HepG2 (cell line): ENCODE data around the gene PIAS1. TPM values are rescaled to one million over a fixed set of nuclear protein-coding genes. Genes with fewer than 3 reads are reported as not detected.
A peak's percentile ranks its signal among the peaks of the same experiment; 100 is the strongest.

Experiments
- ATAC-seq: fragments of 200-7000 bp; cut with Tn5 transposase; 3 replicates; pipeline ENCODE4 v1.9.1; 2020; ENCODE audit warnings: mild to moderate bottlenecking, moderate library complexity
- BruUV-seq: library from RNA; stranded (reverse); fragments of 400-500 nt; replicated peaks from 2 replicates; lab custom pipeline; 2021; lab: Mats Ljungman, UMichigan
- CTCF ChIA-PET: fragments of 300-600 bp; formaldehyde crosslinking; extraction: SDS; loops from one replicate; lab custom pipeline; 2021; ENCODE audit warnings: low total read pairs, inconsistent platforms, low intra/inter-chr PET ratio; lab: Yijun Ruan, JAX
- POLR2A ChIA-PET: fragments of 350-600 bp; sonication (Branson Sonifier 250); formaldehyde crosslinking; loops from one replicate; lab custom pipeline; 2020; ENCODE audit warnings: antibody characterized with exemption, inconsistent platforms; lab: Yijun Ruan, JAX
- DNase-seq: peaks from one replicate; pipeline ENCODE4 v3.0.0-alpha.2; 2015; ENCODE audit warnings: low spot score
- FAIRE-seq: peaks from 3 replicates; lab custom pipeline; 2011; peaks lifted over from hg19 to GRCh38; lab: Jason Lieb, UNC
- H2AFZ ChIP-seq: one replicate; pipeline ENCODE4 v1.6.1; 2011; ENCODE audit warnings: low read length, inconsistent platforms
- H3K27ac ChIP-seq: fragments of 300-600 bp; 3 replicates; pipeline ENCODE4 v1.8.0; 2011; ENCODE audit warnings: mixed run types, mild to moderate bottlenecking, mixed read lengths, low read length, inconsistent platforms; ENCODE audit not compliant: insufficient read depth; ENCODE audit errors: extremely low read length
- H3K27me3 ChIP-seq, 2 experiments: fragments of 200-600 bp in 1 of 2; 2 replicates in 1 of 2; 3 replicates in 1 of 2; pipeline versions ENCODE4 v1.6.0 to v1.8.0; 2011; ENCODE audit warnings: low read length in 2 of 2, mild to moderate bottlenecking in 2 of 2, moderate library complexity in 2 of 2, inconsistent platforms in 1 of 2; ENCODE audit not compliant: insufficient read depth in 2 of 2, control insufficient read depth in 1 of 2
- H3K36me3 ChIP-seq, 2 experiments: fragments of 200-600 bp in 1 of 2; replicated peaks in 1 of 2; 2 replicates in 1 of 2; 3 replicates in 1 of 2; pipeline versions ENCODE4 v1.5.1 to v1.8.0; 2011; ENCODE audit warnings: low read length in 2 of 2, inconsistent platforms in 1 of 2; ENCODE audit not compliant: insufficient read depth in 2 of 2, control insufficient read depth in 1 of 2
- H3K4me1 ChIP-seq: 2 replicates; pipeline ENCODE4 v1.5.1; 2012; ENCODE audit warnings: low read length, inconsistent platforms; ENCODE audit not compliant: insufficient read depth
- H3K4me2 ChIP-seq: 2 replicates; pipeline ENCODE4 v1.6.0; 2011; ENCODE audit warnings: low read depth, low read length, inconsistent platforms
- H3K4me3 ChIP-seq, 3 experiments: fragments of 200-600 bp in 1 of 3; sonication (generic), shearing (Covaris generic) in 1 of 3; replicated peaks in 1 of 3; 2 replicates each; pipeline ENCODE4 v1.5.1; 2011 to 2016; ENCODE audit warnings: low read length in 3 of 3, inconsistent platforms in 2 of 3, low read depth in 2 of 3, mild to moderate bottlenecking in 2 of 3, control low read depth in 1 of 3, mixed read lengths in 1 of 3; ENCODE audit not compliant: insufficient read depth in 1 of 3
- H3K79me2 ChIP-seq: one replicate; pipeline ENCODE4 v1.6.1; 2011; ENCODE audit warnings: low read length, inconsistent platforms; ENCODE audit not compliant: insufficient read depth
- H3K9ac ChIP-seq: 2 replicates; pipeline ENCODE4 v1.6.0; 2011; ENCODE audit warnings: mild to moderate bottlenecking, low read depth, low read length, inconsistent platforms; ENCODE audit not compliant: insufficient read depth
- H3K9me3 ChIP-seq: 2 replicates; pipeline ENCODE4 v1.5.1; 2012; ENCODE audit warnings: mild to moderate bottlenecking, low read length
- H4K20me1 ChIP-seq: 2 replicates; pipeline ENCODE4 v1.6.0; 2011; ENCODE audit warnings: inconsistent platforms, mild to moderate bottlenecking, low read length, moderate library complexity; ENCODE audit not compliant: insufficient read depth
- HHEX ChIP-seq: IDR thresholded peaks from 2 replicates; pipeline ENCODE4 v1.6.1; 2016; ENCODE audit warnings: control low read depth
- HIVEP1 ChIP-seq: sonication (generic); formaldehyde crosslinking; IDR thresholded peaks from 2 replicates; pipeline ENCODE4 v1.4.0; 2020; ENCODE audit warnings: mild to moderate bottlenecking, missing genetic modification reagents
- SMAD1 ChIP-seq: sonication (generic); formaldehyde crosslinking; IDR thresholded peaks from 2 replicates; pipeline ENCODE4 v1.4.0; 2020; ENCODE audit warnings: missing genetic modification reagents, low read depth, mild to moderate bottlenecking, borderline replicate concordance
- THYN1 ChIP-seq: sonication (generic); formaldehyde crosslinking; IDR thresholded peaks from 2 replicates; pipeline ENCODE4 v1.8.1; 2023; ENCODE audit warnings: low read depth, mild to moderate bottlenecking, moderate library complexity, missing genetic modification reagents, borderline replicate concordance
- ZFP36 ChIP-seq: fragments of 150-350 bp; IDR thresholded peaks from 2 replicates; pipeline ENCODE4 v1.6.1; 2018; ENCODE audit warnings: borderline replicate concordance, low read length, low read depth; ENCODE audit not compliant: partially characterized antibody
- ZFX ChIP-seq: sonication (generic); formaldehyde crosslinking; IDR thresholded peaks from 2 replicates; pipeline ENCODE4 v1.4.0; 2020; ENCODE audit warnings: mild to moderate bottlenecking, low read depth, missing genetic modification reagents, moderate library complexity
- ZKSCAN8 ChIP-seq: IDR thresholded peaks from 2 replicates; pipeline ENCODE4 v1.6.1; 2016; ENCODE audit warnings: borderline replicate concordance, missing genetic modification reagents, missing compliant biosample characterization
- ZNF224 ChIP-seq: sonication (generic); formaldehyde crosslinking; IDR thresholded peaks from 2 replicates; pipeline ENCODE4 v1.5.0; 2020; ENCODE audit warnings: mild to moderate bottlenecking, missing genetic modification reagents
- ZNF674 ChIP-seq: sonication (generic); formaldehyde crosslinking; IDR thresholded peaks from 2 replicates; pipeline ENCODE4 v1.5.0; 2020; ENCODE audit warnings: low read depth, mild to moderate bottlenecking, missing genetic modification reagents
- ZNF883 ChIP-seq: sonication (generic); formaldehyde crosslinking; IDR thresholded peaks from 2 replicates; pipeline ENCODE4 v1.5.1; 2020; ENCODE audit warnings: mild to moderate bottlenecking, missing genetic modification reagents; ENCODE audit errors: not compliant biosample characterization
- WGBS: methylation state at CpG from one replicate; pipeline ENCODE4 v1.1.6; 2017; ENCODE audit warnings: low lambda C conversion rate; 5-methylcytosine and 5-hydroxymethylcytosine counted together
- in situ Hi-C: cut with HindIII; loops from 2 replicates; pipeline ENCODE4 v1.10.0; 2017; ENCODE audit warnings: low pct_unique_long_range_greater_than_20kb; ENCODE audit not compliant: extremely low pct_ligation_motif_present
- intact Hi-C: fragments of 100-400 bp; cut with micrococcal nuclease; formaldehyde crosslinking; loops from one replicate; pipeline ENCODE4 v1.10.0; 2022; ENCODE audit not compliant: unreplicated experiment
- polyA plus RNA-seq, 8 experiments: library from polyadenylated mRNA; depleted of rRNA in 3 of 8; stranded (reverse) in 7 of 8; unstranded in 1 of 8; fragments of >200 nt; fragmentation: Illumina TruSeq in 4 of 8; extraction: Trizol in 4 of 8; gene quantifications; 2 replicates each; pipeline versions ENCODE4 v1.2.1 to v1.2.3, GENCODE V29; 2011 to 2016; ENCODE audit warnings: low read depth in 4 of 8, missing spikeins in 1 of 8, mixed read lengths in 1 of 8; ENCODE audit not compliant: insufficient read depth in 1 of 8
- total RNA-seq, 5 experiments: library from RNA; depleted of rRNA; stranded (reverse); fragments of >200 nt; fragmentation: Illumina TruSeq; extraction: Trizol; gene quantifications; 2 replicates each; pipeline ENCODE4 v1.2.3, GENCODE V29; 2016; ENCODE audit warnings: low read depth in 1 of 5
- TF ChIP-seq, protein P1 (sequence below): sonication (generic); formaldehyde crosslinking; IDR thresholded peaks from 2 replicates; pipeline ENCODE4 v1.9.0; 2022; ENCODE audit warnings: missing genetic modification reagents, mild to moderate bottlenecking, borderline replicate concordance
- TF ChIP-seq, protein P2 (sequence below): sonication (generic); formaldehyde crosslinking; conservative IDR thresholded peaks from 2 replicates; pipeline ENCODE4 v1.4.0; 2020; ENCODE audit warnings: missing genetic modification reagents
- TF ChIP-seq, protein P3 (sequence below): sonication (generic); formaldehyde crosslinking; IDR thresholded peaks from 2 replicates; pipeline ENCODE4 v1.5.1; 2020; ENCODE audit warnings: missing genetic modification reagents, mild to moderate bottlenecking, borderline replicate concordance
- TF ChIP-seq, protein P4 (sequence below): sonication (generic); formaldehyde crosslinking; IDR thresholded peaks from 2 replicates; pipeline ENCODE4 v1.5.0; 2020; ENCODE audit warnings: mild to moderate bottlenecking, missing genetic modification reagents, borderline replicate concordance

Gene PIAS1
- total and polyA plus RNA-seq, 2 of the 13 experiments (the other 11 are each of a cell fraction or from before 2014, with no cell fraction given) = 20.7 to 33.7 TPM

DNA sequence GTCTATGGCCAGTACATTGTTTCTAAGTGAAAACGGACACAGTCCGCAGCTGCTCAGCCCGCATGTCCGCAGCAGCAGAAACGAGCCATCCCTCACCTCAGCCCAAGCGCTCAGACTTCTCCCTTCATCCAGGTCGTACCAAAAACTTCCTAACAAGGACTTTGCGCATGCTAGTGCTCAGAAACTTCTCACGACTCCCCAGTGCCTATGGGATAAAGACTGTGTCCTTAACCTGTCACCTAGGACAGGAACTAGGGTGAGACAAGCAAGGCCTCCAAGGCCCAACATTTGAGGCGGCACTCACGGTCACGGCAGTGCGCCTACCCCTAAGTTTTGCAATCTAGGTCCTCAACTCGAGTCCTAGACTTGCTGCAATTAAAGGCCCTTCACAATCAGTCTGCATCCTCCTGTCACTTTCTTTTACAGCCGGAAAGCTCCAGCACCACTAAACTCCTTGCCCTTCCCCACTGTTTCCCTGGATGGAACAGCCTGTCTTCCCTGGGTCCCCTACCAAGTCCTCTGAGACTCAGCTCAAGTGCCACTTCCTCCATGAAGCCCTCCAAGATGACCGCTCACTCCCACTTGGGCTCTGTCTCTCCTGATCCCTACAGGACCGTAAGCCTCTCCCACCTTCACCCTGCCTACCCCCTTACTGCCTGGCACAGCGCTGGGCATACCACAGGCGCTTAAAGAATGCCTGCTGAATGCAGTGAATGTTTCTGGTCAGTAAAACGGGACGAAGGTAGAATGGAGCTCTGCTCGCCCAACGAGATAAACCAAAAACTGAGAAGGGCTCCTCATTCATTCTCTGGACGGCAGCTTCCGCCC lies 174.2 kb downstream of the PIAS1 start:
- FAIRE-seq = peak; percentile 32
- peak overlapping the region; percentile 81 for H3K9ac ChIP-seq
- H3K4me2 ChIP-seq = peak overlapping the region; percentile 100
- peaks cover 0 to 5% of the 10 kb centered on the region in 2 experiments; a peak in 1 of 5 replicates for H3K36me3 ChIP-seq
- H3K9me3 ChIP-seq = no peaks in the 10 kb centered on the region
- WGBS = 2% methylated on average over 17 of the region's 25 CpGs
- CTCF ChIA-PET = no interaction called here
- H3K27ac ChIP-seq = peak overlapping the region; percentile 89
- peak overlapping the region; percentile 60 to 82 (median 78) for H3K4me3 ChIP-seq
- BruUV-seq = TSS peak; percentile 58
- in situ Hi-C loops (no loop called here), intact Hi-C loops (no loop called here)
- no peak for DNase-seq
- H4K20me1 ChIP-seq = no peaks in the 10 kb centered on the region; the same call in 1 of the 2 replicates
- ATAC-seq = peak; percentile 14
- no peak overlapping the region for H2AFZ ChIP-seq
- peaks cover 75% of the 10 kb centered on the region for H3K4me1 ChIP-seq
- H3K79me2 ChIP-seq = peaks cover 44% of the 10 kb centered on the region
- no peaks in the 10 kb centered on the region; a peak in 1 of 5 replicates for H3K27me3 ChIP-seq
- POLR2A ChIA-PET = interaction anchor here (0.9 to 3.6 kb wide), 2 partner anchors 34 to 49 kb away, joined by 3 to 18 read pairs; partner anchors contain the start of gene FEM1B
- TF ChIP-seq HIVEP1 (CRISPR knock-in tag) (no peak), SMAD1 (no peak), ZNF224 (peak; percentile 81; the same call in 1 of the 2 replicates), ZNF883 (CRISPR knock-in tag) (no peak), THYN1 (CRISPR knock-in tag) (no peak), HHEX (CRISPR knock-in tag) (no peak), ZKSCAN8 (CRISPR knock-in tag) (0 out of 2 replicates have a peak, but pooled peaks have one; percentile 6), ZNF674 (CRISPR knock-in tag) (no peak), ZFP36 (peak; percentile 96), ZFX (peak; percentile 37; the same call in 1 of the 2 replicates)
- TF ChIP-seq, protein P1, sequence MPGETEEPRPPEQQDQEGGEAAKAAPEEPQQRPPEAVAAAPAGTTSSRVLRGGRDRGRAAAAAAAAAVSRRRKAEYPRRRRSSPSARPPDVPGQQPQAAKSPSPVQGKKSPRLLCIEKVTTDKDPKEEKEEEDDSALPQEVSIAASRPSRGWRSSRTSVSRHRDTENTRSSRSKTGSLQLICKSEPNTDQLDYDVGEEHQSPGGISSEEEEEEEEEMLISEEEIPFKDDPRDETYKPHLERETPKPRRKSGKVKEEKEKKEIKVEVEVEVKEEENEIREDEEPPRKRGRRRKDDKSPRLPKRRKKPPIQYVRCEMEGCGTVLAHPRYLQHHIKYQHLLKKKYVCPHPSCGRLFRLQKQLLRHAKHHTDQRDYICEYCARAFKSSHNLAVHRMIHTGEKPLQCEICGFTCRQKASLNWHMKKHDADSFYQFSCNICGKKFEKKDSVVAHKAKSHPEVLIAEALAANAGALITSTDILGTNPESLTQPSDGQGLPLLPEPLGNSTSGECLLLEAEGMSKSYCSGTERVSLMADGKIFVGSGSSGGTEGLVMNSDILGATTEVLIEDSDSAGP (CRISPR knock-in tag) = 0 out of 2 replicates have a peak, but pooled peaks have one; percentile 3
- TF ChIP-seq, protein P2, sequence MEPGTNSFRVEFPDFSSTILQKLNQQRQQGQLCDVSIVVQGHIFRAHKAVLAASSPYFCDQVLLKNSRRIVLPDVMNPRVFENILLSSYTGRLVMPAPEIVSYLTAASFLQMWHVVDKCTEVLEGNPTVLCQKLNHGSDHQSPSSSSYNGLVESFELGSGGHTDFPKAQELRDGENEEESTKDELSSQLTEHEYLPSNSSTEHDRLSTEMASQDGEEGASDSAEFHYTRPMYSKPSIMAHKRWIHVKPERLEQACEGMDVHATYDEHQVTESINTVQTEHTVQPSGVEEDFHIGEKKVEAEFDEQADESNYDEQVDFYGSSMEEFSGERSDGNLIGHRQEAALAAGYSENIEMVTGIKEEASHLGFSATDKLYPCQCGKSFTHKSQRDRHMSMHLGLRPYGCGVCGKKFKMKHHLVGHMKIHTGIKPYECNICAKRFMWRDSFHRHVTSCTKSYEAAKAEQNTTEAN = no peak
- TF ChIP-seq, protein P3, sequence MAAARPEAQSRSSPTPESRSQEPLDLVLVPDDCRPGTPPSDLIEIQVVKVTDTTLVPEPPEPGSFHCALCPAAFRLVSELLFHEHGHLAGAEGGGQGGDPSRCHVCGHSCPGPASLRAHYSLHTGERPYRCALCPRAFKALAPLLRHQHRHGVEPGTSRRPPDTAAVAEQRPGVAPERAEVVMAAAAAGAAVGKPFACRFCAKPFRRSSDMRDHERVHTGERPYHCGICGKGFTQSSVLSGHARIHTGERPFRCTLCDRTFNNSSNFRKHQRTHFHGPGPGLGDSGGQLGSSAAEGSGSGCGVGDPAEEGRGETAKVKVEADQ (CRISPR knock-in tag) = 0 out of 2 replicates have a peak, but pooled peaks have one; percentile 27
- TF ChIP-seq, protein P4, sequence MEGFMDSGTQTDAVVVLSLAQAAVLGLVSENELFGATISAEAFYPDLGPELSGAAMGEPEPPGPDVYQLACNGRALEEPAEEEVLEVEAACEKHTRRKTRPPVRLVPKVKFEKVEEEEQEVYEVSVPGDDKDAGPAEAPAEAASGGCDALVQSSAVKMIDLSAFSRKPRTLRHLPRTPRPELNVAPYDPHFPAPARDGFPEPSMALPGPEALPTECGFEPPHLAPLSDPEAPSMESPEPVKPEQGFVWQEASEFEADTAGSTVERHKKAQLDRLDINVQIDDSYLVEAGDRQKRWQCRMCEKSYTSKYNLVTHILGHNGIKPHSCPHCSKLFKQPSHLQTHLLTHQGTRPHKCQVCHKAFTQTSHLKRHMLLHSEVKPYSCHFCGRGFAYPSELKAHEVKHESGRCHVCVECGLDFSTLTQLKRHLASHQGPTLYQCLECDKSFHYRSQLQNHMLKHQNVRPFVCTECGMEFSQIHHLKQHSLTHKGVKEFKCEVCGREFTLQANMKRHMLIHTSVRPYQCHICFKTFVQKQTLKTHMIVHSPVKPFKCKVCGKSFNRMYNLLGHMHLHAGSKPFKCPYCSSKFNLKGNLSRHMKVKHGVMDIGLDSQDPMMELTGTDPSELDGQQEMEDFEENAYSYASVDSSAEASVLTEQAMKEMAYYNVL = no peak
